Body of pancreas (tissue), 4 donors: ENCODE measurements around the gene ART4.

ENCODE experiments used
- CTCF ChIP-seq, 7 experiments: fragments of 450-650 bp in 4 of 7; fragments of 200-600 bp in 3 of 7; sonication (generic) in 3 of 7; IDR thresholded peaks; one replicate each; pipeline ENCODE4 v1.5.1; 2016 to 2019; ENCODE audit warnings: antibody characterized with exemption in 7 of 7
- POLR2A ChIP-seq, 3 donors: fragments of 450-650 bp; IDR thresholded peaks; one replicate each; pipeline ENCODE4 v1.6.1; 2016; ENCODE audit warnings: antibody characterized with exemption in 3 of 3, mild to moderate bottlenecking in 2 of 3

GRCh38 chr12:14834509-14834908, 8.8 kb downstream of the ART4 start:
- TF ChIP-seq CTCF (IDR thresholded peaks at IDR 0.05) (no peak), POLR2A (IDR thresholded peaks at IDR 0.05) (no peak)
